ENCODE data around the gene MBNL2. TPM values are rescaled to one million over a fixed set of nuclear protein-coding genes. Genes with fewer than 3 reads are reported as not detected.
A peak's percentile ranks its signal among the peaks of the same experiment; 100 is the strongest.

Gene MBNL2
- total and polyA plus RNA-seq, 2 of the 13 experiments (the other 11 are each of a cell fraction or from before 2014, with no cell fraction given), result 30.8 to 59.0 TPM

DNA sequence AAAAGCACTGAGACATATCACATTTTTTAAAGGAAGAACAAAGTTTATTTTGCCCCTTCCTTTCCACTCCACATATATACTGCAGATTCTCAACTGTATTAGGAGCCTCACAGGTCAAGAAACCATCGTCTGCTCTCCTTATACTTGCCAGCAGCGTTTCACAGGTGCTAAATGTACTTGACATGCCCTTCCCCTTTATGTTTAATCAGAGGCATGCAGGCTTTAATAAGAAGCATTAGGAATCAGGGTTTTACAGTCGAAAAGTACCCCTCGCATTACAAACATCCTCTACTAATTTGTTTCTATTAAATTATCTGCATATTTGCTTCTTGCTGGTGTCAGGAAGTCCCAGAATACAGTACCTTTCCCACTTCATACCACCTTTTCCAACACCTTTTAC is 208.2 kb downstream of the MBNL2 start (continued):
- no peak for TF ChIP-seq GFI1 (CRISPR knock-in tag; IDR thresholded peaks at IDR 0.05; ENCODE audit: borderline replicate concordance)
- no peak for TF ChIP-seq ZNF367 (CRISPR knock-in tag; IDR thresholded peaks at IDR 0.05; ENCODE audit: borderline replicate concordance)
- TF ChIP-seq RFX3 (CRISPR knock-in tag; IDR thresholded peaks at IDR 0.05), result no peak
- TF ChIP-seq, protein P1, sequence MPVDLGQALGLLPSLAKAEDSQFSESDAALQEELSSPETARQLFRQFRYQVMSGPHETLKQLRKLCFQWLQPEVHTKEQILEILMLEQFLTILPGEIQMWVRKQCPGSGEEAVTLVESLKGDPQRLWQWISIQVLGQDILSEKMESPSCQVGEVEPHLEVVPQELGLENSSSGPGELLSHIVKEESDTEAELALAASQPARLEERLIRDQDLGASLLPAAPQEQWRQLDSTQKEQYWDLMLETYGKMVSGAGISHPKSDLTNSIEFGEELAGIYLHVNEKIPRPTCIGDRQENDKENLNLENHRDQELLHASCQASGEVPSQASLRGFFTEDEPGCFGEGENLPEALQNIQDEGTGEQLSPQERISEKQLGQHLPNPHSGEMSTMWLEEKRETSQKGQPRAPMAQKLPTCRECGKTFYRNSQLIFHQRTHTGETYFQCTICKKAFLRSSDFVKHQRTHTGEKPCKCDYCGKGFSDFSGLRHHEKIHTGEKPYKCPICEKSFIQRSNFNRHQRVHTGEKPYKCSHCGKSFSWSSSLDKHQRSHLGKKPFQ (CRISPR knock-in tag; IDR thresholded peaks at IDR 0.05; ENCODE audit: insufficient replicate concordance), result no peak
- TF ChIP-seq THYN1 (CRISPR knock-in tag; IDR thresholded peaks at IDR 0.05; ENCODE audit: borderline replicate concordance, low read depth), result no peak
- TF ChIP-seq, protein P2, sequence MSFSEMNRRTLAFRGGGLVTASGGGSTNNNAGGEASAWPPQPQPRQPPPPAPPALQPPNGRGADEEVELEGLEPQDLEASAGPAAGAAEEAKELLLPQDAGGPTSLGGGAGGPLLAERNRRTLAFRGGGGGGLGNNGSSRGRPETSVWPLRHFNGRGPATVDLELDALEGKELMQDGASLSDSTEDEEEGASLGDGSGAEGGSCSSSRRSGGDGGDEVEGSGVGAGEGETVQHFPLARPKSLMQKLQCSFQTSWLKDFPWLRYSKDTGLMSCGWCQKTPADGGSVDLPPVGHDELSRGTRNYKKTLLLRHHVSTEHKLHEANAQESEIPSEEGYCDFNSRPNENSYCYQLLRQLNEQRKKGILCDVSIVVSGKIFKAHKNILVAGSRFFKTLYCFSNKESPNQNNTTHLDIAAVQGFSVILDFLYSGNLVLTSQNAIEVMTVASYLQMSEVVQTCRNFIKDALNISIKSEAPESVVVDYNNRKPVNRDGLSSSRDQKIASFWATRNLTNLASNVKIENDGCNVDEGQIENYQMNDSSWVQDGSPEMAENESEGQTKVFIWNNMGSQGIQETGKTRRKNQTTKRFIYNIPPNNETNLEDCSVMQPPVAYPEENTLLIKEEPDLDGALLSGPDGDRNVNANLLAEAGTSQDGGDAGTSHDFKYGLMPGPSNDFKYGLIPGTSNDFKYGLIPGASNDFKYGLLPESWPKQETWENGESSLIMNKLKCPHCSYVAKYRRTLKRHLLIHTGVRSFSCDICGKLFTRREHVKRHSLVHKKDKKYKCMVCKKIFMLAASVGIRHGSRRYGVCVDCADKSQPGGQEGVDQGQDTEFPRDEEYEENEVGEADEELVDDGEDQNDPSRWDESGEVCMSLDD (CRISPR knock-in tag; IDR thresholded peaks at IDR 0.05; ENCODE audit: borderline replicate concordance), result no peak

DNA sequence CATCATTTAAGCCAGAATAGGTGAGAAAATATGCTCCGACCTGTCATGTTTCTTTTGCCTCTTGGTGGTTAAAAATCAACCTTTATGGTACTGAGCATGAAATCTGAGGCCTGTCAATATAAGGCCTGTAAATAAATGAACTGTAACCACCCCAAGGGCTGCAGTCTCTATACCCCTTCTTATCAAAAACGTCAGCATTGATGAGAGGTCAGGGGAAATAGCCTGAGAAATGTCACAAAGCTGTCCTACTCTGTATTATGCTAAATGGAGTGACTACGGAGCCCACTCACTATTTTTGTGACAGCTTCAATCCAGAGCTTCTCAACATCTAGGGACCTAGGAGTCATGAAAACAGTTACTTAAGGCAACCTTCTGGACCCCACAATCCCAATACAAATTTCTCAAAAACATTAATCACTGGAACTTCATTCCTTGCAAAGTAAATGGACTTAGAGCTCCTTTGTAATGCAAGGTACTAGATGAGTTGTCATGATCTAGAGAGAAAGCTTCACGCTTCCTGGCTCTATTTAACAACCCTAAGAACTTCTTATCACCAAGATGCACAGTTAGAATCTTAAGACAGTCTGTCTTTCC is 209.1 kb downstream of the MBNL2 start:
- in situ Hi-C loops (cut with HindIII; ENCODE audit: extremely low pct_ligation_motif_present, low pct_unique_long_range_greater_than_20kb) (loop anchor here (5.0 kb wide), 1 partner anchor 146 kb away; no protein-coding TSS in a partner anchor), intact Hi-C loops (cut with micrococcal nuclease; ENCODE audit: unreplicated experiment) (loop anchor here (10.0 kb wide), 1 partner anchor 206 kb away; the partner anchor contains the start of gene MBNL2)
- CTCF ChIA-PET (ENCODE audit: low intra/inter-chr PET ratio, low total read pairs), result no interaction called here
- Histone ChIP-seq H3K27me3 (ENCODE audit: control insufficient read depth in 1 of 2, insufficient read depth in 2 of 2, low read length in 2 of 2) (no peaks in the 10 kb centered on the region), H3K4me3 (replicated peaks in 1 of 3; ENCODE audit: insufficient read depth in 1 of 3, low read depth in 2 of 3, low read length in 3 of 3) (no peak overlapping the region), H3K4me1 (ENCODE audit: insufficient read depth, low read length) (peaks cover 39% of the 10 kb centered on the region), H3K9me3 (ENCODE audit: low read length) (no peaks in the 10 kb centered on the region), H3K79me2 (ENCODE audit: insufficient read depth, low read length) (peaks cover 19% of the 10 kb centered on the region), H4K20me1 (ENCODE audit: insufficient read depth, low read length) (no peaks in the 10 kb centered on the region), H3K27ac (ENCODE audit: extremely low read length, insufficient read depth, low read length) (no peak overlapping the region), H3K36me3 (replicated peaks in 1 of 2; ENCODE audit: control insufficient read depth in 1 of 2, insufficient read depth in 2 of 2, low read length in 2 of 2) (no peaks in the 10 kb centered on the region), H3K4me2 (ENCODE audit: low read depth, low read length) (peak overlapping the region; percentile 93; the same call in 1 of the 2 replicates), H2AFZ (ENCODE audit: low read length) (no peak overlapping the region), H3K9ac (ENCODE audit: insufficient read depth, low read depth, low read length) (no peak overlapping the region)
- 65% methylated on average over 4 of the region's 4 CpGs for WGBS (ENCODE audit: low lambda C conversion rate)
- no peak for FAIRE-seq
- TF ChIP-seq GTF2F1 (IDR thresholded peaks at IDR 0.05; ENCODE audit: low read length) (no peak), ZMYM3 (CRISPR knock-in tag; IDR thresholded peaks at IDR 0.05) (no peak)
- TF ChIP-seq, protein P3, sequence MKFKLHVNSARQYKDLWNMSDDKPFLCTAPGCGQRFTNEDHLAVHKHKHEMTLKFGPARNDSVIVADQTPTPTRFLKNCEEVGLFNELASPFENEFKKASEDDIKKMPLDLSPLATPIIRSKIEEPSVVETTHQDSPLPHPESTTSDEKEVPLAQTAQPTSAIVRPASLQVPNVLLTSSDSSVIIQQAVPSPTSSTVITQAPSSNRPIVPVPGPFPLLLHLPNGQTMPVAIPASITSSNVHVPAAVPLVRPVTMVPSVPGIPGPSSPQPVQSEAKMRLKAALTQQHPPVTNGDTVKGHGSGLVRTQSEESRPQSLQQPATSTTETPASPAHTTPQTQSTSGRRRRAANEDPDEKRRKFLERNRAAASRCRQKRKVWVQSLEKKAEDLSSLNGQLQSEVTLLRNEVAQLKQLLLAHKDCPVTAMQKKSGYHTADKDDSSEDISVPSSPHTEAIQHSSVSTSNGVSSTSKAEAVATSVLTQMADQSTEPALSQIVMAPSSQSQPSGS (CRISPR knock-in tag; IDR thresholded peaks at IDR 0.05), result no peak
- TF ChIP-seq, protein P4, sequence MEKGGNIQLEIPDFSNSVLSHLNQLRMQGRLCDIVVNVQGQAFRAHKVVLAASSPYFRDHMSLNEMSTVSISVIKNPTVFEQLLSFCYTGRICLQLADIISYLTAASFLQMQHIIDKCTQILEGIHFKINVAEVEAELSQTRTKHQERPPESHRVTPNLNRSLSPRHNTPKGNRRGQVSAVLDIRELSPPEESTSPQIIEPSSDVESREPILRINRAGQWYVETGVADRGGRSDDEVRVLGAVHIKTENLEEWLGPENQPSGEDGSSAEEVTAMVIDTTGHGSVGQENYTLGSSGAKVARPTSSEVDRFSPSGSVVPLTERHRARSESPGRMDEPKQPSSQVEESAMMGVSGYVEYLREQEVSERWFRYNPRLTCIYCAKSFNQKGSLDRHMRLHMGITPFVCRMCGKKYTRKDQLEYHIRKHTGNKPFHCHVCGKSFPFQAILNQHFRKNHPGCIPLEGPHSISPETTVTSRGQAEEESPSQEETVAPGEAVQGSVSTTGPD (CRISPR knock-in tag; IDR thresholded peaks at IDR 0.05), result no peak
- TF ChIP-seq, protein P5, sequence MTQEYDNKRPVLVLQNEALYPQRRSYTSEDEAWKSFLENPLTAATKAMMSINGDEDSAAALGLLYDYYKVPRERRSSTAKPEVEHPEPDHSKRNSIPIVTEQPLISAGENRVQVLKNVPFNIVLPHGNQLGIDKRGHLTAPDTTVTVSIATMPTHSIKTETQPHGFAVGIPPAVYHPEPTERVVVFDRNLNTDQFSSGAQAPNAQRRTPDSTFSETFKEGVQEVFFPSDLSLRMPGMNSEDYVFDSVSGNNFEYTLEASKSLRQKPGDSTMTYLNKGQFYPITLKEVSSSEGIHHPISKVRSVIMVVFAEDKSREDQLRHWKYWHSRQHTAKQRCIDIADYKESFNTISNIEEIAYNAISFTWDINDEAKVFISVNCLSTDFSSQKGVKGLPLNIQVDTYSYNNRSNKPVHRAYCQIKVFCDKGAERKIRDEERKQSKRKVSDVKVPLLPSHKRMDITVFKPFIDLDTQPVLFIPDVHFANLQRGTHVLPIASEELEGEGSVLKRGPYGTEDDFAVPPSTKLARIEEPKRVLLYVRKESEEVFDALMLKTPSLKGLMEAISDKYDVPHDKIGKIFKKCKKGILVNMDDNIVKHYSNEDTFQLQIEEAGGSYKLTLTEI (CRISPR knock-in tag; conservative IDR thresholded peaks at IDR 0.05), result no peak
- BruUV-seq (replicated peaks), result no TSS peak
- POLR2A ChIA-PET, result no interaction called here
- DNase-seq (ENCODE audit: low spot score), result no peak
- no peak for ATAC-seq
